ENCODE data around the gene BRCA1. TPM values are rescaled to one million over a fixed set of nuclear protein-coding genes. Genes with fewer than 3 reads are reported as not detected.

Gene BRCA1
- total RNA-seq, 1 experiment from 2014 or later: 44.1 TPM

DNA sequence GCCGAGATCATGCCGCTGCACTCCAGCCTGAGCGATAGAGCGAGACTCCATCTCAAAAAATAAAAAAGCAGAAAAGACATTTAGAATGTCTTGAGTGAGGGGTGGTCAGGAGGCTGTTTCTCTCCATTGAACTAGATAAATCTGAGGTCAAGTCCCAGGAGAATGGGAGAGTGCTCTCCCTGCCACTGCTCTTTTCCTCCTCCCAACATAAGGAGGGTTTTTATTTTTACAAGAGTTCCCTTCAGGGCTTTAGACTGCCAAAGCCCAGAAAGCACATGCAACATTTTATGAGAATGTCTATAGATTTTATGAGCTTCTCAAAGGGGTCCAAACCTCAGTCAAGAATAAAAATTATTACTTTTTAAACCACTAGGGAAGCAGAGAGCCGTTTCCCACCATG, 98.6 kb downstream of the BRCA1 start (continued):
- TF ChIP-seq CEBPB (IDR thresholded peaks at IDR 0.05; ENCODE audit: low read depth): no peak
- TF ChIP-seq ZFX (IDR thresholded peaks at IDR 0.05): no peak
- TF ChIP-seq, protein P1, sequence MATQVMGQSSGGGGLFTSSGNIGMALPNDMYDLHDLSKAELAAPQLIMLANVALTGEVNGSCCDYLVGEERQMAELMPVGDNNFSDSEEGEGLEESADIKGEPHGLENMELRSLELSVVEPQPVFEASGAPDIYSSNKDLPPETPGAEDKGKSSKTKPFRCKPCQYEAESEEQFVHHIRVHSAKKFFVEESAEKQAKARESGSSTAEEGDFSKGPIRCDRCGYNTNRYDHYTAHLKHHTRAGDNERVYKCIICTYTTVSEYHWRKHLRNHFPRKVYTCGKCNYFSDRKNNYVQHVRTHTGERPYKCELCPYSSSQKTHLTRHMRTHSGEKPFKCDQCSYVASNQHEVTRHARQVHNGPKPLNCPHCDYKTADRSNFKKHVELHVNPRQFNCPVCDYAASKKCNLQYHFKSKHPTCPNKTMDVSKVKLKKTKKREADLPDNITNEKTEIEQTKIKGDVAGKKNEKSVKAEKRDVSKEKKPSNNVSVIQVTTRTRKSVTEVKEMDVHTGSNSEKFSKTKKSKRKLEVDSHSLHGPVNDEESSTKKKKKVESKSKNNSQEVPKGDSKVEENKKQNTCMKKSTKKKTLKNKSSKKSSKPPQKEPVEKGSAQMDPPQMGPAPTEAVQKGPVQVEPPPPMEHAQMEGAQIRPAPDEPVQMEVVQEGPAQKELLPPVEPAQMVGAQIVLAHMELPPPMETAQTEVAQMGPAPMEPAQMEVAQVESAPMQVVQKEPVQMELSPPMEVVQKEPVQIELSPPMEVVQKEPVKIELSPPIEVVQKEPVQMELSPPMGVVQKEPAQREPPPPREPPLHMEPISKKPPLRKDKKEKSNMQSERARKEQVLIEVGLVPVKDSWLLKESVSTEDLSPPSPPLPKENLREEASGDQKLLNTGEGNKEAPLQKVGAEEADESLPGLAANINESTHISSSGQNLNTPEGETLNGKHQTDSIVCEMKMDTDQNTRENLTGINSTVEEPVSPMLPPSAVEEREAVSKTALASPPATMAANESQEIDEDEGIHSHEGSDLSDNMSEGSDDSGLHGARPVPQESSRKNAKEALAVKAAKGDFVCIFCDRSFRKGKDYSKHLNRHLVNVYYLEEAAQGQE (IDR thresholded peaks at IDR 0.05; ENCODE audit: low read depth): no peak

DNA sequence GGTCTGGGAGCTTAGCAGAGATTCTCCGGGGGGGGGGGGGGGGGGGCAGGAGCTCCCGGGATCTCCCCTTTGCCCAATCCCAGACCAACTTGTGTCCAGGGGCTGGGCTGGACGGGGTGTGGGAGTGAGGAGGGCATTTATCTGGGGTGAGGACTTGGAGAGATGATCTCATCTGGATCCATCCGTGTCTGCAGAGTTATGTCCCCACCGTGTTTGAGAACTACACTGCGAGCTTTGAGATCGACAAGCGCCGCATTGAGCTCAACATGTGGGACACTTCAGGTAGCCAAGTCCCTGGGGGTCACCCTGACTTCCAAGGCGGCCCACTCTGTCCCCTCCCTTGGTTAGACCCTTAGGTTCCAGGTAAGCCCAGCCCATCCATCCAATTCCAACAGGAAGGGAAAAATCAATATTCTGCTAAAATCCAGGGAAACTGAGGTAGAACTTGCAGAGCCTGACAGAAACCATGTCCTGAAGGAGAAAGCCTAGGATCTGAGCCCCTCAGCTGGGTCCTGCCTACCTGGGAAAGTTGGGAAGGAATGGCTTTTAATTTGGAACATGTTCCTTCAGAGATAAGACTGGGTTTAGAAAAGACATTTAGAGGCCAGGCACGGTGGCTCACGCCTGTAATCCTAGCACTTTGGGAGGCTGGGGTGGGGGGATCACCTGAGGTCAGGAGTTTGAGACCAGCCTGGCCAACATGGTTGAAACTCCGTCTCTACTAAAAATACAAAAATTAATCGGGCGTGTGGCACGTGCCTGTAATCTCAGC, 99.2 kb downstream of the BRCA1 start:
- RAD21 ChIA-PET (ENCODE audit: low non-redundant PET in 1 of 2, low total read pairs in 2 of 2, uncharacterized antibody in 2 of 2, unreplicated experiment in 2 of 2): no interaction called here

More for the DNA sequence above, 99.2 kb downstream of the BRCA1 start:
- CTCF ChIA-PET: no interaction called here
- no peak overlapping the region for H3K4me3 ChIP-seq (replicated peaks in 1 of 2; ENCODE audit: low read depth in 1 of 2, low read length in 2 of 2)
- no peak for TF ChIP-seq CEBPB (IDR thresholded peaks at IDR 0.05; ENCODE audit: low read depth)
- TF ChIP-seq TCF7L2 (IDR thresholded peaks at IDR 0.05; ENCODE audit: borderline replicate concordance, extremely low read depth, insufficient read depth, insufficient read length): no peak
- no peak for TF ChIP-seq SIN3A (IDR thresholded peaks at IDR 0.05; ENCODE audit: low read depth)
- TF ChIP-seq YY1 (IDR thresholded peaks at IDR 0.05; ENCODE audit: extremely low read depth, insufficient replicate concordance, low read depth, low read length): no peak
- no peak for TF ChIP-seq EZH2phosphoT487 (IDR thresholded peaks at IDR 0.05; ENCODE audit: borderline replicate concordance)
- no peak overlapping the region for H3K27ac ChIP-seq (ENCODE audit: low read depth, low read length)
- H2AFZ ChIP-seq (ENCODE audit: low read depth, low read length, poor library complexity, severe bottlenecking): no peak overlapping the region
- H3K79me2 ChIP-seq (ENCODE audit: insufficient read depth, low read length): peaks cover 6% of the 10 kb centered on the region; the same call in 1 of the 2 replicates
- intact Hi-C loops (cut with micrococcal nuclease): loop anchor here (2.0 kb wide), 1 partner anchor 99 kb away; the partner anchor contains the start of gene BRCA1
- H3K9ac ChIP-seq (ENCODE audit: low read length): no peak overlapping the region
- no TSS peak for BruUV-seq (replicated peaks)
- ATAC-seq: no peak
- no peaks in the 10 kb centered on the region for H3K9me2 ChIP-seq (ENCODE audit: insufficient read depth)
- H4K20me1 ChIP-seq (ENCODE audit: insufficient read depth): no peaks in the 10 kb centered on the region
- no peak for DNase-seq (ENCODE audit: low read depth, low spot score)
- POLR2A ChIA-PET: interaction anchor here (1.6 to 3.9 kb wide), 2 partner anchors 28 kb away, joined by 3 to 21 read pairs; partner anchors contain the start of gene RPL27
- H3K36me3 ChIP-seq (ENCODE audit: control insufficient read depth in 1 of 2, insufficient read depth in 2 of 2, low read length in 2 of 2): no peaks in the 10 kb centered on the region
- H3K4me1 ChIP-seq (ENCODE audit: control insufficient read depth in 1 of 2, insufficient read depth in 2 of 2, low read length in 2 of 2): peaks cover 6 to 27% of the 10 kb centered on the region in 2 experiments; a peak in 3 of 4 replicates
- no peaks in the 10 kb centered on the region for H3K9me3 ChIP-seq (ENCODE audit: control insufficient read depth in 1 of 2, insufficient read depth in 1 of 2, low read depth in 1 of 2, low read length in 2 of 2)
- no peak overlapping the region for H3K4me2 ChIP-seq (ENCODE audit: low read length)
- H3K27me3 ChIP-seq (ENCODE audit: insufficient read depth, low read length): no peaks in the 10 kb centered on the region
